Superior temporal gyrus (tissue), 1 donor: ENCODE data around the gene ABCC6.
"Not testable (repeated sequence)": the region's sequence is repeated elsewhere in the genome, so short reads cannot be mapped to it uniquely, and the experiment has no call there.

Experiments used
- DNase-seq: peaks from one replicate; pipeline ENCODE4 v3.0.0-alpha.2; 2016; ENCODE audit errors: extremely low spot score

The ABCC6 gene

DNA sequence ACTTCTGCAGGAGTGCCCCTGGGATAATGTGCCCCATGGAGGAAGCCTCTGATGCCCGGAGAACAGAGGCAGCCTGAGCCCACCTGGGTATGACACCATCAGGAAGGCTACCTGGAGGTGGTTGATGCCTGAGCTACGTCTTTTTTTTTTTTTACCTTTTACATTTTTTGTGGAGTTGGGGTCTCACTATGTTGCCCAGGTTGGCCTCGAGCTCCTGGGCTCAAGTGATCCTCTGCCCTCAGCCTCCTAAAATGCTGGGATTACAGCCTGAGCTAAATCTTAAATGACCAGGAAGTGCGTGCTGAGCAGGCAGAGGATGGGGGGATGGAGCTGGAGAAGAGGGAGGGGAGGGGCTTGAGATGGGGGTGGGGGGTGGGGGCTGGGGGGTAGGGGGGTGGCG is 32.7 kb downstream of the ABCC6 start:
- DNase-seq: no peak

DNA sequence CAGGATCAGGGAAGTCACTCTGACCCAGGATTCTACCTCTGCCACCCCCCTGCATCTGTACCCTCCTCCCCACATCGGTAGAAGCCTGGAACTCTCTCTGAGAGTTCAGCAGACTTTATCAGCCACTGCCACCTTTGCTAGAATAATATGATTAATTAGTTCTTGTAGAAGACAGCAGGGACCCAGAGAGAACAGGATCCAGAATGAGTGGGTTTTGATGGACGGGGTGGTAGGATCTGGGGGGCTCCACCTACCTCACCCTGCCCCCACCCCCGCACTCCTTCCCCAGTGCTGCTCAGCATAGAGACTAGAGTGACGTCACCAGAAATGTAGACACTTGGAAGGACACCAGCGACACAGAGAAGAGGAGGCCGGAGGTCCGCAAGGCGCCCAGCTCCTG is 33.5 kb downstream of the ABCC6 start:
- DNase-seq: no peak

DNA sequence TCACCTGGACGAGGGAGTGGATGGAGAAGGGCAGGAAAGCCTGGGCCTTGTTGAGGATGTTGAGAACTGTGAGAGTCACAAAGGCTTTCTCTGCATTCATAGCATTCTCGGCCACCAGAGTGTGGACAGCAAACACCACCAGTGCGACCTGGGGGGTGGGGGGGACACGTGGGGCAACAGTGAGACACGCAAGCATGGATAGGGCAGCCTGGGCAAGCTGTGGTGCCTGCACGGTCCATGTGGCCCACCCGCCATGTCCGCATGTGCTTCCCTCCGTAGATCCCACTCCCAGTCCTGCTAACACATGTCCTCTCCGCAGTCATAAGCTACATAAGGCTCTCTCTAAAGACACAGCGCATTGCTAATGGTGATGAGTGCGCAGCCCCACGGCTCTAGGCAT is 34.5 kb downstream of the ABCC6 start:
- no peak for DNase-seq

DNA sequence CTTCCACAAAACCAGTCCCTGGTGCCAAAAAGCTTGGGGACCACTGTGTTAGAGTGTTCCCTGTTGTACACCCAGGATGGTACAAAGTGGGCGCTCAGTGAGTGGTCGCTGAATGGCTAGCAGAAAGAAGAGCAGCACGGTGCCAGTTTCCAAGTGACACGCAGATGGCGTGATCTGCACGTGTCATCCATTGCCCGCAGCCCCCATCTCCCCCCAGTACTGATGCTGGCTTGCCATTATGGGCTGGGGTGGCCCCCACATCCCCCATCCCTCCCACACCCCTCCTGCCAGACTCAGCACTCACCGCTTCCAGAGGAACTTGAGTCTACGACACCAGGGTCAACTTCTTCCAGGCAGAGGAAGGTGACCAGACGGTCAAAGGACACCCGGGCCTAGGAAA is 36.5 kb downstream of the ABCC6 start:
- DNase-seq: no peak

DNA sequence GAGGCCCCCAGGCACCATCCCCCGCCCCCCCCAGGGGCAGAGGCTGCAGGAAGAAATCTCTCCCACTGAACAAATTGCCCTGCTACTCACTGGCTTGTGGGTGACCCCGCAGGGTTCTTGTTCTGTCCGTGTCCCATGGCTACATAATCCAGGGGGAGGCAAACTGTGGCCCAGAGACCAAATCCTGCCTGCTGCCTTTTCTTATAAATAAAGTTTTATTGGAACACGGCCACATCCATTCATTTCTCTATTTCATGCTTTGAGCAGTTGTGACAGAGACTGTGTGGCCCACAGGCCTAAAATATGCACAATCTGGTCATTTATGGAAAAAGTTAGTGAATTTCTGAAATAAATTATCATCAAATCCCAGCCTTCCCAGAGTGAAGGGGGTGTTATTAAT is 38.2 kb downstream of the ABCC6 start:
- DNase-seq: no peak

DNA sequence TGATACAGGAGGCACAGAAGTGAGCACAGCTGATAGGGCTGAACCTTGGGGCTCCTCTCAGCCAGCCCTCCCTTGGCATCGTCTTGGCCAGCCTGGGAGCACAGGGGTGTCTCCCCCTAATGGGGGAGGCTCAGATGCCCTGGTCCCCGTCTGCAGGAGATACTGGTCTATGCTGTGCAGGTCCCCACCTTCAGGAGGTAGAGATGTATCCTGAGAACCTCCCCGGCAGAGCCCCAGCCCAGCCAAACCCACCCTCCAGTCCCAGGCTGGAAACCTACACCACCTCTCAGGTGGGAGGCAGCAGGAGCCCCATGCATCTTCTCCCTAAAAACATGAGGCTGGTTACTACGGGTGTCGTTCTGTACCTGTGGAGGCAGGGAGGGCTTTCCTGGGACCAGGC is 38.7 kb downstream of the ABCC6 start:
- DNase-seq: no peak

DNA sequence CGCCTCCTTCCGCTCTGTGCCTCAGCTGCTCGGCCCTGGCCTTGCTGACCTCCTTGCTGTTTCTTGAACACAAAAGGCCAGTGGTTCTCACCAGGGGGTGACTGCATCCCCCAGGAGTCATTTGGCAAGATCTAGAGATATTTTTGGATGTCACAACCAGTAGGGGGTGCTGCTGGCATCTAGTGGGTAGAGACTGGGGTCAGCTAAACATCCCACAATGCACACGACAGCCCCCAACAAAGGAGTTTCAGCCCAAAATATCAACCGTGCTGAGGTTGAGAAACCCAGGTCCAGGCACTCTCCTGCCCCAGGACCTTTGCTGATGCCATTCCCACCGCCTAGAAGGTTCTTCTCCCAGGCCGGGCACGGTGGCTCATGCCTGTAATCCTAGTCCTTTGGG is 39.7 kb downstream of the ABCC6 start:
- DNase-seq: no peak

DNA sequence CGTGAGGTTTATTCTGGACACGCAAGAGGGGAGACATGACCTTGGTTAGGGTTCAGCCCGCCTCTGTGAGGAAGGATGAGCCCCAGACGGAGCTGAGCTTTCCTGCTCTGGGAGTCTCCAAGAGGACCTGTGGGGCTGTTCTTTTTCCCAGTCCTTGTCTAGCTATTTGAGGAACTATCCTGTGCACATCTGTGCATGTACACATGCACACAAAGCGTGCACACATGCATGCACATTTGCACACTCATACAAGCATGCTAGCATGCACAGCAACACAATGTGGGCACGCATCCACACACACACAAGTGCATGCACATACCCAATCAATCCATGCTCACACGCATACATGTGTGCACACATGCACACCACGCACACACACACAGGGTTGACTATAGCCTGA is 40.4 kb downstream of the ABCC6 start:
- no peak for DNase-seq

DNA sequence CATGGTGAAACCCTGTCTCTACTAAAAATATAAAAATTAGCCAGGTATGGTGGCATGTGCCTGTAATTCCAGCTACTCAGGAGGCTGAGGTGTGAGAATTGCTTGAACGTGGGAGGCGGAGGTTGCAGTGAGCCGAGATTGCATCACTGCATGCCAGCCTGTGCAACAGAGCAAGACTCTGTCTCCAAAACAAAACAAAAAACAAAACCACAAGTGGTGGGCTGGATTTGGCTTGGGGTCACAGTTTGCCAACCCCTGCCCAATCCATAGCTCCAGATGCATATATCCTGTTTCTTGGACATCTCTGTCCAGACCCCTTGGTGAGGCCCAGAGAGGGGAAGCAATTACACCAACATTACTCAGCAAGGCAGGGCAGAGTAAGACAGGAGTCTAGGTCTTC is 41.5 kb downstream of the ABCC6 start:
- not testable (repeated sequence) for DNase-seq

DNA sequence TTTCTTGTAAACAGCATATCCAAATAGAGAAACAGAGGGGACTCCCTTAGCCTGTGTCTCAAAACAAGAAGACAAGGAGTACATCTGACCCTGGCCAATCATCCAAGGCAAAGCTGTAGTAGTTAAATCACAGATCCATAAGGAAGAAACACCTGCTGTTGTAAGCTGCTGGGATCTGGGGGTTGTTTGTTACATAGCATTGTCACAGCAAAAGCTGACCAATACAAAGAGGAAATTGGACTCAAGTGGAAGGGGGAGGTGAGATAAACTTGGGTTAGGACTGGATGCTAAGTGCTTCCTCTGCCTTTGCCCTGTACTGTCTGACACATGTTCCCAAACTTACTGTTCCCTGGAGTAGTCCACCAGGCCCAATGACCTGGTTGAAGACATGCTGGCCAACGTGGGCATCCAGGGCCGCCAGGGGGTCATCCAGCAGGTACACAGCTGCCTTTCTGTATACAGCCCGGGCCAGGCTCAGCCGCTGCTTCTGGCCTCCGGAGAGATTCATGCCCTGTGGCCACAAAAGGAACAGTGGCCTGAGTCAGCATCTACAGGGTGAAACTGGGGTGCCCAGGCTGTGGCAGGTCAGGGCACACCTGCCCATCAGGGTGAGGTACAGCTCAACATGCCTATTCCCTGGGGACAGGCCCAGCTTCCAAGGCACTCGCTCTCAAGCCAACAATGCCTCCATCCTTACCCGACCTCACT is 44.7 kb downstream of the ABCC6 start:
- DNase-seq: no peak

DNA sequence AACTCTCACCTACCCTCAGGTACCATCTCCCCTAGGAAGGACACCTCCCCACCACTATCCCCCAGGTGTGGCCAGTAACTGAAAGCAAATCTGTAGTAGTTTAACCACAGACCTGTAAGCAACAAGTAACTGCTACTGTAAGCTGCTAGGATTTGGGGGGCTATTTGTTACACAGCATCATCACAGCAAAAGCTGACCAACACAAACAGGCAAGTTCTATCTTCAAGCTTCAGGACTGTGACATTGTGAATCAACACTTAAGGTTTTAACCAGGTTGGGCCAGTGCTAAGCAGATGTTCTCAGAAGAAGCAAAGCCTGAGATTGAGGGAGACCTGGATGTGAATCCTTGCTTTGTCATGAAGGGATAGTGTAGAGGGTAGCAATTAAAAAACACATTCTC is 47.0 kb downstream of the ABCC6 start:
- DNase-seq: no peak

DNA sequence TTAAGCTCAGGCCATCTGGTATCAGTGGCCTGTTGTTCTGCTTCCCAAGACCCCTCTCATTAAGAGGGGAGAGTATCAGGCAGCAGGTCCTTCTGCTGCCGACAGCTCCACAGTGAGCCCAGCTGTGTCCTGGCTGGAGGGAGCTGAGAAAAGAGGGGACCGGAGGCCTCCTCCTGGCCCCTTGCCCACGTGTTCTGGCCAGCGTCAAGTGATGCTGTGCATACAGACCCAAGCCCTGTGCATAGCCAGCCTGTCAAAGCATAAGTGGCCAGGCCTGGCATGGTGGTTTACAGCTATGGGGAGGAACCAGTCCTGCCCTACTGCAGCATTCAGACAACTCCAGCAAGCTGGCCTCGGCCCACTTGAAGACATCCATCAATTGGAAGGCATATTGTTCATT is 48.0 kb downstream of the ABCC6 start:
- DNase-seq: no peak

DNA sequence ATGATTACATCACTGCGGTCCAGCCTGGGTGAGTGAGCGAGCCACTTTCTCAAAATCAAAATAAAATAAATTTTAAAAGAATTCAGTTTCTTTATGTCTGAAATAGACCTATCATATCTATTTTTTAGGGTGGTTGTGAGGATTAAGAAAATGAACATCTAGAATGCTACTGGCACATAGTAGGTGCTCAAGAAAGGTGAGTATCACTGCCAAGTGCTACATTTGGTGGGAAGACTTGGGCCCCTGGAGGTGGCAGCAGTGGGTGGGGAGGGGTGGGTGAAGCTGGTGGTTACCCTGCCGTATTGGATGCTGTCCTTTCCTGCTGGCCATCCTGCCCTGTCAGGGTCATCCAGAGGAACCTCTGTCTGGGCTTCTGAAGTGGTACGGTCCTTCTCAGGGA is 50.3 kb downstream of the ABCC6 start:
- no peak for DNase-seq

DNA sequence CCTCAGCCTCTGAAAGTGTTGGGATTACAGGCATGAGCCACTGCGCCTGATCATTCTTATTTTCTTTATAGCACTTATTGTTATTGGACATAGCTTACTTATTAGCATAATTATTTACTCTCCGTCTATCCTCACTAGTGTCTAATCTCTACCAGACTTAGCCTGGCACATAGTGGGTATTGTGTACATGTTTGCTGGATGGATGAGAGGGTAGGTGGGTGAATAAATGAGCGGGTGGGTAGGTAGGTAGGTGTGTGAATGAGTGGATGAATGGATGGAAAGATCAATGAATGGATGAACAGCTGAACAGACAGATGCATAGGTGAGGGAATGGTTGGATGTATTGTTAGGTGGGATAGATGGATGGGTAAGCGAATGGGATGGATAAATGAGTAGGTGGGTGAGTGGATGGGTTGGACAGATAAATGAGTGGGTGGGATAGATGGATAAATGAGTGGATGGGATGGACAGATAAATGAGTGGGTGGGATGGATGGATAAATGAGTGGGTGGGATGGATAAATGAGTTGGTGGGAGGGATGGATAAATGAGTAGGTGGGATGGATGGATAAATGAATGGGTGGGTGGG is 51.9 kb downstream of the ABCC6 start:
- DNase-seq: no peak

DNA sequence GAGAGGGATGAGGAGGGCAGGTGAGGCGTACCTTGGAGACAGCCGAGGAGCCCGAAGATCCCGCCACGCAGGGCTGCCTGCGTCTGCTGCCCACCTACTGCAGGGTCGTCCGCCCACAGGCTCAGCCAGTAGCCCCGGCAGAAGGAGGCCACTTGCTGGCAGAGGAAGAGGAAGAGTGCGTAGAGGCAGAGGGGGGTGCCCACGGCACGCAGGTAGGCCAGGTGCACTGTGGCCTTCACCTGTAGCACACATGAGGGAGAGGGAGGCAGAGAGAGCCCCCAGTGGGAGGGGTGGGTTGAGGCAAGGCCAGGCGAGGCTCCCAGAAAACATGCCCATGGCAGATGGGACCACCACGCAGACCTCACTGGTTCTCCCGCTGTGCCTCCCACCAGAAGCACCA is 53.7 kb downstream of the ABCC6 start:
- no peak for DNase-seq

DNA sequence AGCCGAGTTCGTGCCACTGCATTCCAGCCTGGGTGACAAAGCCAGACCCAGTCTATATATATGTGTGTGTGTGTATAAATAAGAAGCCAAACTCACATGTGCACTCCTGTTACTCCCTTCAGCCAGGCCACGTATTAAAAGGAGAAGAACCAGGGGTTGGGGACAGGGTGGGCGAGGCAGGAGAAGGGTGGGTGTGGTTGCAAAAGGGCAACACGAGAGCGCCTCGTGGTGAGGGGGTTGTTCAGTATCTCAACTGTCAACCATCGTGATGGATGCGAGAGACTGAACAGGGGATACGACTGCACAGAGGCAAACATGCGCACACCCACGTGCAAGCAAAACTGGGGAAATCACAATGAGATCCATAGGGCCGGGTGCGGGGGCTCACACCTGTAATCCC is 54.9 kb downstream of the ABCC6 start:
- DNase-seq: no peak

DNA sequence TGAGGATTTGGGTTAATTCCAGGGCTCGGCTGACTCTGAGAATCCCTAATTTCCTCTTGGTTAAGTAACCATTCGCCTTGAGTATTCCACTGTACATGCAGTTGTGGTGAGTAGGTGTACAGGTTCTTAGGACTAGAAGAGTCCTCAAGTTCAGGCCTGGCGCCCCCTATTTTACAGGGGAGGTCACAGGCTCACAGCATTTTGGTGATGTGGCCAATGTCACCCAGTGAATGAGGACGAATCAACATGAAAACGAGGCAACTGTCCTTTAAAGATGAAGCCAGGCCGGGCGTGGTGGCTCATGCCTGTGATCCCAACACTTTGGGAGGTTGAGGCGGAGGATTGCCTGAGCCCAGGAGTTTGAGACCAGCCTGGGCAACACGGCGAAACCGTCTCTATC is 55.4 kb downstream of the ABCC6 start:
- no peak for DNase-seq

DNA sequence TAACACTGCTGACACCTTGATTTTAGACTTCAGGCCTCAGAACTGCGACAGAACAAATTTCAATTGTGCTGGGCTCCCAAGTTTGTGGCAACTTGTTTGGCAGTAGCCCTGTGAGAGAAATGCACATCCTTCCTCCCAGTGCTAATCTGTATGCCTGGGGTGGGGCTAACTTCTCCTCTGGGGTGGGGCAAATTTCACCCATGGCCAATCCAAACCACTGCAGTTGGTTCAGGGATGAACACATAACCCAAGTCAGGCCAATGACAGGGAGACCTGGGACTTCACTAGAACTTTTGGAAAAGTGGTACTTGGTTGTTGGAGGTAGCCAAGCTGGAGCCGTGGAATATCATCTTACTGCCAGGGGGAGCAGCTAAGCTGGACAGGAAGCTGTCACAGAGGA is 56.3 kb downstream of the ABCC6 start:
- no peak for DNase-seq

DNA sequence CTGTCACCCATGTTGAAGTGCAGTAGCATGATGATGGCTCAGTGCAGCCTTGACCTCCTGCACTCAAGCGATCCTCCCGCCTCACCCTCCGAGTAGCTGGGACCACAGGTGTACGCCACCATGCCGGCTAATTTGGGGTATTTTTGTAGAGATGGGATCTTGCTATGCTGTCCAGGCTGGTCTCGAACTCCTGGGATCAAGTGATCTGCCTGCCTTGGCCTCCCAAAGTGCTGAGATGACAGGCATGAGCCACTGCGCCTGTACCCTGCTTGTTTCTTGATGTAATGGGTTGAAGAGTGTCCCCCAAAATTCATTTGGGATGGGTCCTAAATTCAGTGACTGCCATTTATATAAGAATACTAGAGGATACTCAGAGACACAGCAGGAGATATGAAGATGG is 57.2 kb downstream of the ABCC6 start:
- no peak for DNase-seq

DNA sequence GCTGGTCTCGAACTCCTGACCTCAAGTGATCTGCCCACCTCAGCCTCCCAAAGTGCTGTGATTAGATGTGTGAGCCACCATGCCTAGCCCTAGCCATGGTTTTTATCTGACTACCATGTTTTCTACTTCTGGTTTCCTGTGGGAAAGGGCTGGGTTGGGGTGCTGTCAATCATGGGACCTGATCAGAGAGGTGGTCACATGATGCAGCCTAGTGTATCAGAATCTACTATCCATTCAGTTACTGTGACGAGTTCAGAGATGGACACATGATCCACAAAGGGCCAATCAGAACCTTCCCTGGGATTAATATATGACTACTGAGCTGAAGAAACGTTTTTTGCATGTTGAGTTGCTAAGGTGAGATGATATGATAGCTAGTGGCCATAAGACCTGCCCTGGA is 59.1 kb downstream of the ABCC6 start:
- no peak for DNase-seq

DNA sequence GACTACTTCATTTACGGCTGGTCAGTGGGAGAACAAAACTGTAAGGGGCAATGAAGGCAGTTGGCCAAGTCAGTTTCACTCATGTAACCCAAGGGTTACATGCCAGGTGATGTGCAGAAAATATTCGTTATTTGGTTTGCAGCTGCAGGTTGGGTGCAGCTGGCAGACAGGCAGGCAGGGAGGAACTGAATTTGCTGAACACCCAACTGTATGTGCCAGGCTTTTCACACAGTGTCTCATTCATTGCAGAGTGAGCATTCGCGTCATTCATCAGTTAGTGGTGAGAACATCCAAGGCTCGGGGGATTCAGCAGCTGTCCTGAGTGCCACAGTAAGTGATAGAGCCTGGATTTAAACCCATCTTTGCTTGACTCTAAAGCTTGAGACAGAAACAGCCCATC is 59.7 kb downstream of the ABCC6 start:
- DNase-seq: peak; percentile 76

DNA sequence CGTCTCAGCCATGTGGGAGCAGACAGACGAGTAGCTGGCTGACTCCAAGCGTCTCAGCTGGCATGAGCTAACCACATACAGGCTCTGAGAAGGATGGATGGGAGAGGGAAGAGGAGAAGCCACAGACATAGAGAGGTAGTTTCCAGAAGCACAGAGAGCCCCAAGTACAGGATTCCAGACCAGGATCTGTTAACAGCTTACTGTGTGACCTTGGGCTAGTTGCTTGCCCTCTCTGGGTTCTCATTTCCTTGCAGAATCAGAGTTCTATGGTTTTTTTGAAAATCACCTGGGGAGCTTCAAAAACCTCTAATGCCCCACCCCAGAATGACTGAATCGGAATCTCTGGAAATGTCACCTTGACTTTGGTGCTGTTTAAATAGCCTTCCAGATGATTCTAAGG is 60.2 kb downstream of the ABCC6 start:
- DNase-seq: no peak

DNA sequence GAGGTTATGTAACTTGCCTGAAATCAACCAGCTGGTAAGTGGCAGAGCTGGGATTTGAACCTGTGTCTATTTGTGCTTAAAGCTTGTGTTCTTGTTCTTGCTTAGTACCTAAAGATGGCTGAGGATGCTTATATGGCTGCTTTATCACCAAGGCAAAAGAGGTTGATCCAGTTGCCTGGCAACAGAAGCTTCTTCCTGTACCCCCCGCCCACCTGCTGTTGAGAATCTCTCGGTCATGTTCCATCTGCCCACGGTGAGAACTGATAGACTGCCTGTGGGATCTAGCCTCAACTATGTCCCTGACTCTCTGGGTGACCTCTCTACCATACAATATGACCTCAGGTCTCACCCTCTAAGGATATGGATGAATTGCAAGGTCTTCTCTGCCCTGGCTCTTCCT is 60.7 kb downstream of the ABCC6 start:
- no peak for DNase-seq

DNA sequence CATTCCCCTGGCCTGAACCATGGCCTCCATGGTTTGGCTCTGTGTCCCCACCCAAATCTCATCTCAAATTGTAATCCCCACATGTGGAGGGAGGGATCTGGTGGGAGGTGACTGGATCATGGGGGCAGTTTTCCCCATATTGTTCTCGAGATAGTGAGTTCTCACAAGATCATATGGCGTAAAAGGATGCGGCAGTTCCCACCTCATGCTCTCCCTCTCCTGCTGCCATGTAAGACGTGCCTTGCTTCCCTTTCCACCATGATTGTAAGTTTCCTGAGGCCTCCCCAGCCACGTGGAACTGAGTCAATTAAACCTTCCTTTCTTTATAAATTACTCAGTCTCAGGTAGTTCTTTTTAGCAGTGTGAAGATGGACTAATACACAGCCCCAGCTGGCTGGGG is 61.5 kb downstream of the ABCC6 start:
- not testable (repeated sequence) for DNase-seq
